HG03520 (cell line): ENCODE data around the gene RAB24.
A peak's percentile ranks its signal among the peaks of the same experiment; 100 is the strongest.
"Not testable (repeated sequence)": the region's sequence is repeated elsewhere in the genome, so short reads cannot be mapped to it uniquely, and the experiment has no call there.

Source experiments
- ATAC-seq: cut with Tn5 transposase; IDR thresholded peaks from one replicate; pipeline ENCODE4 v1.9.1; 2021; ENCODE audit warnings: mild to moderate bottlenecking, moderate library complexity; ENCODE audit not compliant: unreplicated experiment

Gene RAB24

GRCh38 chr5:177303121-177303924, at the start of gene RAB24, which contains the start of gene PRELID1:
Gene RAB24, minus strand, starts transcription at chr5:177303719. Its CDS starts 431 bp downstream, at chr5:177303288.
Gene PRELID1, plus strand, starts transcription at chr5:177303799. Its CDS starts 187 bp downstream, at chr5:177303986.
- ATAC-seq = peak; percentile 48

- no peak for ATAC-seq
Observed at GRCh38 chr5:177353093-177353492, 49.6 kb upstream of the RAB24 start.

GRCh38 chr5:177351392-177352329, 48.1 kb upstream of the RAB24 start, which contains the start of gene LMAN2:
Gene LMAN2, minus strand, starts transcription at chr5:177351668. Its CDS starts 21 bp downstream, at chr5:177351647.
- ATAC-seq = peak; percentile 89

- ATAC-seq = peak; percentile 5
Observed at GRCh38 chr5:177350776-177351391, 47.4 kb upstream of the RAB24 start.

DNA sequence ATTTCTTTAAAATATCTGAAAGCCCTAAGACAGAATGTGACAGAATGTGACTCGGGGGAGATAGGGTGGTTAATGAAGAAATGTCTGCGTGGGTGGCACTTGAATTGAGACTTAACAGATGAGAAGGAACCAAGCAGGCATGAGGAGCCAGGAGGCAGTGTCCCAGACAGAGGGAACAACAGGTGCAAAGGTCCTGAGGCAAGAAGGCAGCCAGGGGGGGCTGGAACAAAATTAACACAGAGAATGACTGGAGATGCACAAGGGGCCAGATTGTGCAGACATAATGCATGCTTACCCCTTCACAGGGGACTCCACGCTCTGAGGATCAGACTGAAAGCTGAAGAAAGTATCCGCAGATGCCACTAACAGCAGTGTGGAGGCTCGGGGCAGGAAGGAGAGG, 46.2 kb upstream of the RAB24 start:
- no peak for ATAC-seq

DNA sequence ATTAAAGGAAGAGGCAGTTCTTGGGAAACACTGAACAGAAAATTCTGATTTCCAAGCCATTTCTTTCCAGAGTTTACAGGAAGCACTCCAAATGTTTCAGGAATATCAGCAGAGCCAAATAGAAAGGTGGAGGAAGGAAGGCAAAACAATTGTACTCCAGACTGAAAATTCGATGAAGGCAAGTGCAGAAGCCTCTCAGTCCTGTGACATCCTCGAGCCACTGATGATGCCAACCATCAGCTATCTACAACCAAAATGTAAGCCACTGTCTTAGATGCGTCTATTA, 45.8 kb upstream of the RAB24 start:
- no peak for ATAC-seq

GRCh38 chr5:177347699-177348098, 44.2 kb upstream of the RAB24 start:
- ATAC-seq = no peak

DNA sequence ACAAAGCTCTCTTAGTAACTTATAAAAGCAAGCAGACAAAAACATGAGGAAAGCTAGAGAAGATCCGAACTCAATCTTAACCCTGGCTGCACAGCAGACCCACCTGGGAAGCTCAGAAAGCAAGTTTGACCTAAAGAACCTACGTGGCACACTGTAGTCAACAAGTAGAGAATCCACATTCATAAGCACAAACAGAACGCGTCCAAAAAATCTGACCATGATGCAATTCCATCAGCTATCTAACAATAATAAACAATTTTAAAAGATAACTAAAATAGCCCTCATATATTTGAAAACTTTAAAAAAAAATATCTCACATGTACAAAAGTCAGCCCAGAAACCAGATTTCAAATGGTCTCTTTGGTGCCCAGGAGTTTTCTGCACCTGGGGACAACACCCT, 43.3 kb upstream of the RAB24 start:
- no peak for ATAC-seq

DNA sequence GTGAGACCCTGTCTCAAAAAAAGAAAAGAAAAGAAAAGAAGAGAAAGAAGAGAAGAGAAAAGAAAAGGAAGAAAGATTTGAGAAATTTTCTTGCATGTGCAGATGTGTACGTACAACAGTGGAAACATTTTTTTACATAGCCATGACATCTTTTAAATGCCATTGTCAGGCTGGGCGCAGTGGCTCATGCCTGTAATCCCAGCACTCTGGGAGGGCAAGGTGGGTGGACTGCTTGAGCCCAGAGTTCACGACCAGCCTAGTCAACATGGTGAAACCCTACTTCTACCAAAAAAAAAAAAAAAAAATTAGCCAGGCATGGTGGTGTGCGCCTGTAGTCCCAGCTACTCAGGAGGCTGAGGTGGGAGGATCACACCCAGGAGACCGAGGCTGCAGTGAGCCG, 41.4 kb upstream of the RAB24 start:
- ATAC-seq = no peak

GRCh38 chr5:177343777-177344176, 40.3 kb upstream of the RAB24 start:
- no peak for ATAC-seq

DNA sequence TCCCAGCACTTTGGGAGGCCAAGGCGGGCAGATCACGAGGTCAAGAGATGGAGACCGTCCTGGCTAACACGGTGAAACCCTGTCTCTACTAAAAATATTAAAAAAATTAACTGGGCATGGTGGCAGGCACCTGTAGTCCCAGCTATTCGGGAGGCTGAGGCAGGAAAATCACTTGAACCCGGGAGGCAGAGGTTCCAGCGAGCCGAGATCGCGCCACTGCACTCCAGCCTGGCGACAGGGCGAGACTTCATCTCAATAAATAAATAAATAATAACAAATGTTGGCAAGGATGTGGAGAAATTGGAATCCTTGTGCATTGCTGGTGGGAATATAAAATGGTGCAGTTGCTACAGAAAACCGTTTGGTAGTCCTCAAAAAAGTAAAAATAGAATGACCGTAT, 39.5 kb upstream of the RAB24 start:
- not testable (repeated sequence) for ATAC-seq

DNA sequence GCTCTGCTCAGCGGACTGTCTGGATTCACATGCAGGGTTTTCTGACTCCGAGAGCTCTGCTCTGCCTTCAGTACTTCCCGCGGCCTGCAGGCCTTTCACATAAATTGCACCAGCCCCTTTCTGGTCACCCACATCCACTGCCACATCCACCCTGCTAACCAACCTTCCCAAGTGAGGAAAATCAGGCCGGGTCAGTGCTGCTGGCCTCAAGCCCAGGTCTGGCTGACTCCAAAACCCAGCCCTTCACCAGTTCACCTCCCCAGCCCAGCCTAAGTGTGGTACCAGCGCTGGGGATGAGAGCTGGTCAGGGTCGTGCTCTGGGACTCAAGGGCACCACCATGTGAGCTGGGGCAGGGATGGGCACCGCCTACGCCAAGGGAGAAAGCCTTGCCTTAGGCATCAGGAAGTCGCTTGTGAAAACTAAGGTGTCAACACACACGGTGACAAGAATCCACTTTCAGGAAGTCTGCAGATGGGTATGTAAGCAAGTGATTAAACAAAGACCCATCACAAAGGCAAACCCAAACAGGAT, 35.7 kb upstream of the RAB24 start:
- no peak for ATAC-seq

DNA sequence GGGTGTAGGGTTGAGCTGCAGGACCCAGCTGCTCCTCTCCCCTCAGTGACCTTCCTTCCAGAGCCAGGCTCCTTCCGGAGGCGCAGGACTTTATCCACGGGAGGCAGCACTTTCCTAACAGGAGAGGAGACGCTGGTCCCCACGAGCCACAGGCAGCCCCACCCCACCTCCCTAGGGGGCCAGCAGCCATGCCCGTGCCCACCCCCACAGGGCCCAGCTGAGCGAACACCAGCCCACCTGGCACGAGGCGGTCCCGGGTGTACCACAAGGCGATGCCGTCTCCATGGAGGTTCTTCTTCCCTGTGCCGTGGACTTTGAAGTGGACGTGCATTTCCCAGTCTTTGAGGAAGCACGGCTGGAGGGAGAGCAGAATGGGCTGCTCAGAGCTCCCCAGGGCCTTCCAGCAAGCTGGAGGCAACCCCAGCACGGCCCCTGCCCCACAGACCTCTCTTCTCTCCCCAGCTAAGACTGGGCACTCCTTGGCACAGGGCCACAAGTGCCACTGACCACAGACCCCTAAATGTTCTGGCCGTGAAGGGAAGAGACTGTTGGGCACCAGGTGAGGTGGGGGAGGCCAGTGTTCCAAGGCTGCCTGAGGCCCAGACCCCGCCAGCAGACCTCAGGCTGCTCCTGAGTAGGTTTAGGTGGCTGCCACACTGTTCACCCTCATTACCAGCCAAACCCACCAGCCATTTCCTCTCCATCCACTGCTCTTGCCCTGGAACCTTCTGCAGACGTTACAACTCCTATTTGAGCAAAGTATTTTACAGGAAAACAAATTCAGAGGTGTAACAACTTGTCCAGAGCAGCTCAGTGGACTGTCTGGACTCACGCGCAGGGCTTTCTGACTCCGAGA, 35.0 kb upstream of the RAB24 start:
- no peak for ATAC-seq

DNA sequence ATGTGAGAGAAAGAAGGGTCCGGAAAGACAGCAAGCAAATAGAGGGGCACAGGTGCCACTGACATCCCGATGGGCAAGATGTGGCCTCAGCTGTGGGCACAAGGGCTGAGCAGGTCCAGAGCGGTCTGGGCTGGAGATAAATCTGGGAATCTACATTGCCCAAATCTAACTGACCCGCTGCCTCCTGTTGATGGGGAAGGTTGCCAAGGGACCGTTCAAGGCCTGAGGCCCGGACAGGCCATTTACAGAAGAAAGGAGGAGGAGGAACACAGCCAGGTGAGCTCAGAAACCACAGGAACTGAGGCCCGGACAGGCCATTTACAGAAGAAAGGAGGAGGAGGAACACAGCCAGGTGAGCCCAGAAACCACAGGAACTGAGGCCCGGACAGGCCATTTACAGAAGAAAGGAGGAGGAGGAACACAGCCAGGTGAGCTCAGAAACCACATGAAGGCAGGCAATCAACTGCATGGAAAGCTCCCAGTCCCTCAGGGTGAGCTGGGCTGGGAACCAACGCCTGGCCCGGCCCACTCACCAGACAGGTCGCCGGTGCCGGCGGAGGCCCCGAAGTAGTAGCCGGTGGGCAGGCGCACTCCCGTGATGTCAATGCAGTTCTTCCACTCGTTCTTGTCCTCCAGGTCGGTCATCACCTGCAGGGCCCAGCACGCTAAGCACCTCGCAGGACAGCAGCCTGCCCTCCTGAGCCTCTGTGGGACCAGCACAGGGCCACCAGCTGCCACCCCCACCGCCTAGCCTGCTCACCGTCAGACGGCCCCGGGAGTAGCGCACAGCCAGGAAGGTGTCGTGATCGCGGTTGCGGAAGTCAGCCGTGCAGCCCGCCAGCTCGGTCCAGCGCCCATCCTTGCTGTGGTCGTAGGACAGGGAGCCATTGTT, 33.3 kb upstream of the RAB24 start:
- no peak for ATAC-seq

- ATAC-seq = no peak
Observed at GRCh38 chr5:177336112-177336511, 32.6 kb upstream of the RAB24 start.

DNA sequence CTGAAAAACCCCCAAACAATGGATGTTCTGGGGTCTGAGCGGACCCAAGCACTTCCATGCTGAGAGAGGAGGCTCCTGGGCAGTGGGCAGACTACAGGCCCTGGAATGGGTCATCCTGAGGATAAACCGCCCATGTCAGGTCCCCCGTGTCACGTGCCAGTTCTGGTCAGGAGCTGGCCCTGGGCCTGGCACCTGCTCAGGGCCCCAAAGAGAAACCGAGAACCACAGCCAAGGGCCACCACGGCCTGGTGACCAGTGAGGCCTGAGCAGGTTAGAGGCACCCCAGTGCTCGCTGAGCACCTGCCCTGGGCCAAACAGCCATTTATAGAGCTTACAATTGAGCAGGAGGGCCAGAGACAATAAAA, 32.2 kb upstream of the RAB24 start:
- ATAC-seq = no peak

- no peak for ATAC-seq
Observed at GRCh38 chr5:177334781-177335700, 31.5 kb upstream of the RAB24 start.

- ATAC-seq = no peak
Observed at GRCh38 chr5:177334155-177334551, 30.6 kb upstream of the RAB24 start.
